H9 (cell line): ENCODE results near the gene TRERF1. TPM values are rescaled to one million over a fixed set of nuclear protein-coding genes. Genes with fewer than 3 reads are reported as not detected.

ENCODE experiments used
- DNase-seq: peaks from one replicate; pipeline ENCODE4 v3.0.0-alpha.2; 2017
- H2AFZ ChIP-seq: one replicate; pipeline ENCODE4 v1.6.1; 2013; ENCODE audit warnings: mild to moderate bottlenecking, low read length, control low read depth, moderate library complexity
- H2AK5ac ChIP-seq: 2 replicates; pipeline ENCODE4 v1.6.1; 2013; ENCODE audit warnings: low read length, control low read depth, mixed read lengths; ENCODE audit not compliant: insufficient read length
- H2BK120ac ChIP-seq: one replicate; pipeline ENCODE4 v1.6.1; 2013; ENCODE audit warnings: low read depth, mild to moderate bottlenecking, low read length, control low read depth, inconsistent platforms; ENCODE audit not compliant: poor library complexity, severe bottlenecking
- H2BK12ac ChIP-seq: 2 replicates; pipeline ENCODE4 v1.6.1; 2013; ENCODE audit warnings: low read length, control low read depth, mixed read lengths, low read depth; ENCODE audit not compliant: insufficient read length
- H2BK15ac ChIP-seq: 2 replicates; pipeline ENCODE4 v1.6.1; 2013; ENCODE audit warnings: low read depth, low read length, control low read depth
- H2BK20ac ChIP-seq: one replicate; pipeline ENCODE4 v1.6.1; 2013; ENCODE audit warnings: low read depth, mild to moderate bottlenecking, low read length, control low read depth, inconsistent platforms; ENCODE audit not compliant: poor library complexity, severe bottlenecking
- H2BK5ac ChIP-seq: 2 replicates; pipeline ENCODE4 v1.6.1; 2013; ENCODE audit warnings: low read length, control low read depth, mixed read lengths; ENCODE audit not compliant: insufficient read length
- H3K14ac ChIP-seq: 2 replicates; pipeline ENCODE4 v1.6.1; 2013; ENCODE audit warnings: low read length, control low read depth; ENCODE audit not compliant: insufficient read depth
- H3K18ac ChIP-seq: 2 replicates; pipeline ENCODE4 v1.6.1; 2013; ENCODE audit warnings: low read depth, mild to moderate bottlenecking, mixed read lengths, low read length, control low read depth; ENCODE audit not compliant: insufficient read length
- H3K23ac ChIP-seq: 2 replicates; pipeline ENCODE4 v1.6.1; 2013; ENCODE audit warnings: low read length, control low read depth, mixed read lengths, low read depth; ENCODE audit not compliant: insufficient read length
- H3K23me2 ChIP-seq: 2 replicates; pipeline ENCODE4 v1.6.1; 2013; ENCODE audit warnings: low read depth, mild to moderate bottlenecking, mixed read lengths, low read length, control low read depth; ENCODE audit not compliant: insufficient read length, poor library complexity, severe bottlenecking
- H3K27ac ChIP-seq: 2 replicates; pipeline ENCODE4 v1.5.1; 2013; ENCODE audit warnings: low read length, control low read depth, mixed read lengths, low read depth; ENCODE audit not compliant: insufficient read length
- H3K27me3 ChIP-seq: 2 replicates; pipeline ENCODE4 v1.6.1; 2013; ENCODE audit warnings: low read length, control low read depth, inconsistent platforms; ENCODE audit not compliant: insufficient read depth
- H3K4ac ChIP-seq: 2 replicates; pipeline ENCODE4 v1.6.1; 2013; ENCODE audit warnings: low read depth, mild to moderate bottlenecking, control low read depth, inconsistent platforms, low read length, moderate library complexity
- H3K4me1 ChIP-seq: 2 replicates; pipeline ENCODE4 v1.6.1; 2013; ENCODE audit warnings: low read length, control low read depth, inconsistent platforms; ENCODE audit not compliant: insufficient read depth
- H3K4me2 ChIP-seq: 2 replicates; pipeline ENCODE4 v1.6.1; 2013; ENCODE audit warnings: low read length, control low read depth, mixed read lengths; ENCODE audit not compliant: insufficient read length, insufficient read depth
- H3K56ac ChIP-seq: 2 replicates; pipeline ENCODE4 v1.6.1; 2013; ENCODE audit warnings: low read depth, mild to moderate bottlenecking, mixed read lengths, low read length, control low read depth; ENCODE audit not compliant: insufficient read length
- H3K79me1 ChIP-seq: 2 replicates; pipeline ENCODE4 v1.6.1; 2013; ENCODE audit warnings: low read depth, mild to moderate bottlenecking, moderate library complexity, low read length, control low read depth, inconsistent platforms; ENCODE audit not compliant: insufficient read depth, poor library complexity, severe bottlenecking
- H3K79me2 ChIP-seq: 2 replicates; pipeline ENCODE4 v1.6.1; 2013; ENCODE audit warnings: low read length, control low read depth, inconsistent platforms; ENCODE audit not compliant: insufficient read depth
- H3K9ac ChIP-seq: 2 replicates; pipeline ENCODE4 v1.6.1; 2013; ENCODE audit warnings: low read length, control low read depth, mixed read lengths; ENCODE audit not compliant: insufficient read length; ENCODE audit errors: extremely low read depth
- H3K9me3 ChIP-seq: one replicate; pipeline ENCODE4 v1.6.1; 2013; ENCODE audit warnings: low read depth, low read length, inconsistent platforms; ENCODE audit not compliant: control insufficient read depth
- H3T11ph ChIP-seq: one replicate; pipeline ENCODE4 v1.6.1; 2013; ENCODE audit warnings: mild to moderate bottlenecking, low read length, control low read depth, inconsistent platforms
- H4K20me1 ChIP-seq: one replicate; pipeline ENCODE4 v1.6.1; 2013; ENCODE audit not compliant: control insufficient read depth, insufficient read length, insufficient read depth
- H4K5ac ChIP-seq: 2 replicates; pipeline ENCODE4 v1.6.1; 2013; ENCODE audit warnings: low read depth, mild to moderate bottlenecking, mixed read lengths, low read length, control low read depth; ENCODE audit not compliant: insufficient read length
- H4K8ac ChIP-seq: replicated peaks from 2 replicates; pipeline ENCODE4 v1.6.1; 2013; ENCODE audit warnings: low read length, control low read depth, mixed read lengths, low read depth; ENCODE audit not compliant: insufficient read length
- H4K91ac ChIP-seq: 2 replicates; pipeline ENCODE4 v1.6.1; 2013; ENCODE audit warnings: low read depth, mild to moderate bottlenecking, moderate library complexity, mixed read lengths, low read length, control low read depth; ENCODE audit not compliant: insufficient read length
- H3K27ac Mint-ChIP-seq, 3 experiments: 2 replicates in 2 of 3; 3 replicates in 1 of 3; pipeline ENCODE4 v1.8.0; 2020 to 2021; ENCODE audit warnings: mixed read lengths in 3 of 3, mild to moderate bottlenecking in 1 of 3, moderate library complexity in 1 of 3
- H3K27me3 Mint-ChIP-seq: 2 replicates; pipeline ENCODE4 v1.8.0; 2021; ENCODE audit warnings: low read depth, mild to moderate bottlenecking, moderate library complexity, mixed read lengths
- H3K36me3 Mint-ChIP-seq, 3 experiments: 2 replicates in 2 of 3; 3 replicates in 1 of 3; pipeline ENCODE4 v1.8.0; 2020 to 2021; ENCODE audit warnings: low read depth in 3 of 3, mixed read lengths in 3 of 3; ENCODE audit not compliant: insufficient read depth in 1 of 3
- H3K4me1 Mint-ChIP-seq, 2 experiments: 2 replicates each; pipeline ENCODE4 v1.8.0; 2020; ENCODE audit warnings: mixed read lengths in 2 of 2
- H3K4me3 Mint-ChIP-seq, 2 experiments: 2 replicates in 1 of 2; 3 replicates in 1 of 2; pipeline ENCODE4 v1.8.0; 2020 to 2021; ENCODE audit warnings: mild to moderate bottlenecking in 2 of 2, mixed read lengths in 2 of 2, moderate library complexity in 1 of 2
- H3K9me3 Mint-ChIP-seq, 2 experiments: 2 replicates in 1 of 2; 3 replicates in 1 of 2; pipeline ENCODE4 v1.8.0; 2020; ENCODE audit warnings: mild to moderate bottlenecking in 2 of 2, mixed read lengths in 2 of 2, moderate library complexity in 1 of 2
- WGBS: extraction: QIAGEN DNeasy Blood & Tissue Kit; methylation state at CpG from one replicate; pipeline ENCODE4 v1.1.7; 2013; ENCODE audit warnings: missing lambda C conversion rate, low lambda C conversion rate, mixed read lengths; ENCODE audit not compliant: insufficient read length; ENCODE audit errors: extremely low coverage; 5-methylcytosine and 5-hydroxymethylcytosine counted together
- total RNA-seq: library from RNA; stranded (reverse); gene quantifications from 2 replicates; pipeline ENCODE4 v1.2.1, GENCODE V29; 2021
- TF ChIP-seq, protein P1 (sequence below): fragments of 200-600 bp; sonication (generic); conservative IDR thresholded peaks from 3 replicates; pipeline ENCODE4 v1.8.0; 2021; ENCODE audit warnings: antibody characterized with exemption, mild to moderate bottlenecking

Gene TRERF1
- total RNA-seq, 1 experiment from 2014 or later = 19.7 TPM

DNA sequence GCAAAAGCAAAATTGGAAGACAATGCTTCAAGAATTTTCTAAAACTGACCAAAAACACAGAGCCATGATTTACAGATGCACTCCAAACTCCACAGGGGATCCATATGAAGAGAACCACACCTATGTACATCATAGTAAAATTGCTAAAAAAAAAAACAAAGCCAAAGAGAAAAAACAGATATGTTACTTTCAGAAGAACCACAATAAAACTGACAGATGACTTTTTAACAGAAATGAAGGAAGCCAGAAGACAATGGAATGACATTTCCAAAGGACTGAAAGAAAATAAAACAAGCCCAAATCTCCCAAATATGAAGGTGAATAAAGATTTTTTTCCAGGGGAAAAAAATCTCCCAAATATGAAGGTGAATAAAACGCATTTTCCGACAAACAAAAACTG is 17.5 kb downstream of the TRERF1 start:
- H3K27ac Mint-ChIP-seq = peak overlapping the region in 1 of 3 experiments; percentile 1; a peak in 1 of 7 replicates
- Histone ChIP-seq H3K18ac (no peak overlapping the region), H4K5ac (no peak overlapping the region), H3T11ph (no peak overlapping the region), H3K23me2 (no peaks in the 10 kb centered on the region), H4K91ac (no peak overlapping the region), H2BK12ac (no peak overlapping the region), H3K14ac (no peak overlapping the region), H3K27me3 (no peaks in the 10 kb centered on the region), H3K4me1 (peaks cover 10% of the 10 kb centered on the region), H2BK20ac (no peak overlapping the region), H2AFZ (no peak overlapping the region), H3K23ac (no peak overlapping the region), H3K56ac (no peak overlapping the region), H3K79me1 (peaks cover 2% of the 10 kb centered on the region), H3K27ac (no peak overlapping the region), H3K79me2 (peaks cover 16% of the 10 kb centered on the region; the same call in 1 of the 2 replicates), H3K9ac (no peak overlapping the region), H2BK5ac (no peak overlapping the region), H2BK120ac (no peak overlapping the region), H3K9me3 (no peaks in the 10 kb centered on the region), H4K8ac (no peak overlapping the region), H3K4ac (no peak overlapping the region), H3K4me2 (no peak overlapping the region), H4K20me1 (peaks cover 3% of the 10 kb centered on the region), H2AK5ac (no peak overlapping the region), H2BK15ac (no peak overlapping the region)
- WGBS = no CpG with 5 or more reads among the region's 2 CpGs
- peaks cover 17 to 18% of the 10 kb centered on the region in 2 experiments for H3K9me3 Mint-ChIP-seq
- no peak overlapping the region for H3K4me3 Mint-ChIP-seq
- TF ChIP-seq, protein P1, sequence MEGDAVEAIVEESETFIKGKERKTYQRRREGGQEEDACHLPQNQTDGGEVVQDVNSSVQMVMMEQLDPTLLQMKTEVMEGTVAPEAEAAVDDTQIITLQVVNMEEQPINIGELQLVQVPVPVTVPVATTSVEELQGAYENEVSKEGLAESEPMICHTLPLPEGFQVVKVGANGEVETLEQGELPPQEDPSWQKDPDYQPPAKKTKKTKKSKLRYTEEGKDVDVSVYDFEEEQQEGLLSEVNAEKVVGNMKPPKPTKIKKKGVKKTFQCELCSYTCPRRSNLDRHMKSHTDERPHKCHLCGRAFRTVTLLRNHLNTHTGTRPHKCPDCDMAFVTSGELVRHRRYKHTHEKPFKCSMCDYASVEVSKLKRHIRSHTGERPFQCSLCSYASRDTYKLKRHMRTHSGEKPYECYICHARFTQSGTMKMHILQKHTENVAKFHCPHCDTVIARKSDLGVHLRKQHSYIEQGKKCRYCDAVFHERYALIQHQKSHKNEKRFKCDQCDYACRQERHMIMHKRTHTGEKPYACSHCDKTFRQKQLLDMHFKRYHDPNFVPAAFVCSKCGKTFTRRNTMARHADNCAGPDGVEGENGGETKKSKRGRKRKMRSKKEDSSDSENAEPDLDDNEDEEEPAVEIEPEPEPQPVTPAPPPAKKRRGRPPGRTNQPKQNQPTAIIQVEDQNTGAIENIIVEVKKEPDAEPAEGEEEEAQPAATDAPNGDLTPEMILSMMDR = no peak
- H3K4me1 Mint-ChIP-seq = peaks cover 36 to 48% of the 10 kb centered on the region in 2 experiments
- H3K36me3 Mint-ChIP-seq = peaks cover 20 to 35% (median 24%) of the 10 kb centered on the region in 3 experiments
- no peaks in the 10 kb centered on the region for H3K27me3 Mint-ChIP-seq
- DNase-seq = no peak
